Mucosa of gallbladder (tissue), 1 donor: ENCODE results near the gene PROX1. TPM values are rescaled to one million over a fixed set of nuclear protein-coding genes. Genes with fewer than 3 reads are reported as not detected.

Experiments
- DNase-seq: peaks from one replicate; pipeline ENCODE4 v3.0.0-alpha.2; 2020; ENCODE audit warnings: low spot score
- total RNA-seq: library from RNA; stranded (reverse); gene quantifications from one replicate; pipeline ENCODE4 v1.2.1, GENCODE V29; 2021
- donor health status: DM: no; HTN: no; CAD: no.

PROX1 gene
- total RNA-seq, 1 donor from 2014 or later = 11.1 TPM

- DNase-seq = no peak
These were observed 10.0 kb downstream of the PROX1 start for GRCh38 chr1:213997772-213998107.

- no peak for DNase-seq
These were observed 11.0 kb downstream of the PROX1 start for GRCh38 chr1:213998785-213999184.

GRCh38 chr1:213999732-214000131 lies 12.0 kb downstream of the PROX1 start:
- DNase-seq = no peak

GRCh38 chr1:214002060-214002459 lies 14.3 kb downstream of the PROX1 start:
- DNase-seq = no peak

- DNase-seq = no peak
These were observed 14.7 kb downstream of the PROX1 start for GRCh38 chr1:214002472-214002871.

- DNase-seq = no peak
These were observed 15.5 kb downstream of the PROX1 start for GRCh38 chr1:214003233-214003632.

- DNase-seq = no peak
These were observed 16.2 kb downstream of the PROX1 start for GRCh38 chr1:214004014-214004413.

GRCh38 chr1:214004795-214005194 lies 17.0 kb downstream of the PROX1 start:
- DNase-seq = no peak

- no peak for DNase-seq
These were observed 17.9 kb downstream of the PROX1 start for GRCh38 chr1:214005708-214006107.

GRCh38 chr1:214006845-214007244 lies 19.1 kb downstream of the PROX1 start:
- DNase-seq = no peak

GRCh38 chr1:214008347-214008746 lies 20.6 kb downstream of the PROX1 start:
- DNase-seq = no peak

- DNase-seq = no peak
These were observed 21.1 kb downstream of the PROX1 start for GRCh38 chr1:214008791-214009422.

- no peak for DNase-seq
These were observed 21.8 kb downstream of the PROX1 start for GRCh38 chr1:214009423-214010196.

GRCh38 chr1:214010197-214010573 lies 22.4 kb downstream of the PROX1 start:
- no peak for DNase-seq

- DNase-seq = no peak
These were observed 22.9 kb downstream of the PROX1 start for GRCh38 chr1:214010717-214011116.

- no peak for DNase-seq
These were observed 24.6 kb downstream of the PROX1 start for GRCh38 chr1:214012418-214012817.

- DNase-seq = no peak
These were observed 26.0 kb downstream of the PROX1 start for GRCh38 chr1:214013614-214014377.

- no peak for DNase-seq
These were observed 27.0 kb downstream of the PROX1 start for GRCh38 chr1:214014730-214015129.

GRCh38 chr1:214017191-214017982 lies 29.6 kb downstream of the PROX1 start:
- DNase-seq = no peak

GRCh38 chr1:214018386-214019268 lies 30.9 kb downstream of the PROX1 start:
- DNase-seq = no peak

GRCh38 chr1:214019499-214019898 lies 31.7 kb downstream of the PROX1 start:
- no peak for DNase-seq
